NOMO-1 treated with dmso at 0.1 percent for 144 hours (cell line): ENCODE data around the gene NFRKB.

ENCODE experiments used
- DNase-seq: peaks from one replicate; lab custom pipeline; 2025; ENCODE audit not compliant: unreplicated experiment; lab: John Stamatoyannopoulos, UW

The NFRKB gene

DNA sequence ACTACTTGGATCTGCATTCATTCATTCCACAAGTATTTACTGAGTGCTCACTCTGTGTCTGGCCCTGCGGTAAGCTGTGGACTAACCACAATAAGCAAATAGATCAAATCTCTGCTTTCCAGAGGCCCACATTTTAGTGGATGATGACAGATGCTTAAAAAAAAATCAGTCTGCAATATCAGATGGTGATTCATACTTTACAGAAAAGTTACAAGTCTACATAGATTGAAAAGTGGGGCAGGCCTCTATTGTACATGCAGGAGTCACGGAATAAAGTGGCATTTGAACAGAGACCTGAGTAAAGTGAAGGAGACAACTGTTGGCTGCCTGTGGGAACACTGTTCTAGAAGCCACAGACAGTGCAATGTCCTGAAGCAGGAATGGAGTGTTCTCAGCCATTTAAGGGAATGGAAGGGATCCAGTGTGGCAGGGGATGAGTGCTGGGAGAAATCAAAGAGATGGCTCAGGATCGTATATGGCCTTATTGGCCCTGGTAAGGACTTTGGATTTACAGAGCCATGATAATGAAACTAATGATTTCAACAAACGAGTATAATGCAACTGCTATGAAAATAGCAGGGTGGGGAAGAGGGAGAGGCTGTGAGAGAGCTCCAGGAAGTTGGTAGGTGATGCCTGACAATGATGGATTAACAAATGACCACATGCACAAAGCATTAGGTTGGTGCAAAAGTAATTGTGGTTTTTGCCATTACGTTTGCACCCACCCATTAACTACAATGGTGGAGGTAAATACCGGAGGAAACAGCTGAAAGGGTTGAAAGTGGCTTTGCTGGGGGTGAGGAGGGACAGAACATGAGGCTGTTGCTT is 48.7 kb downstream of the NFRKB start:
- peak; percentile 59 for DNase-seq
